Panc1 (cell line): Measurements from ENCODE around the gene PAK4. TPM values are rescaled to one million over a fixed set of nuclear protein-coding genes. Genes with fewer than 3 reads are reported as not detected.

Source experiments
- ATAC-seq: fragments of 200-7000 bp; cut with Tn5 transposase; 2 replicates; pipeline ENCODE4 v1.9.1; 2020; ENCODE audit warnings: mild to moderate bottlenecking, moderate library complexity
- BruUV-seq: library from RNA; stranded (reverse); fragments of 400-500 nt; replicated peaks from 2 replicates; lab custom pipeline; 2021; lab: Mats Ljungman, UMichigan
- CTCF ChIA-PET: fragments of 300-600 bp; sonication (Branson Sonifier 250); formaldehyde crosslinking; loops from one replicate; lab custom pipeline; 2022; ENCODE audit warnings: antibody characterized with exemption; lab: Charles Lee
- POLR2A ChIA-PET: fragments of 300-600 bp; sonication (Branson Sonifier 250); formaldehyde crosslinking; loops from one replicate; lab custom pipeline; 2022; ENCODE audit warnings: antibody characterized with exemption; lab: Charles Lee
- DNase-seq: peaks from one replicate; pipeline ENCODE4 v3.0.0-alpha.2; 2010; ENCODE audit warnings: low read depth, low spot score
- H3K27ac ChIP-seq: 2 replicates; pipeline ENCODE4 v1.5.1; 2011; ENCODE audit warnings: mild to moderate bottlenecking, low read length, inconsistent platforms
- H3K27me3 ChIP-seq: fragments of 200-500 bp; sonication (Bioruptor generic); 2 replicates; pipeline ENCODE4 v1.6.0; 2014; ENCODE audit warnings: low read length, inconsistent platforms; ENCODE audit not compliant: control insufficient read depth, insufficient read depth
- H3K36me3 ChIP-seq: fragments of 200-500 bp; sonication (Bioruptor generic); 2 replicates; pipeline ENCODE4 v1.5.1; 2014; ENCODE audit warnings: inconsistent platforms, mild to moderate bottlenecking, low read length, moderate library complexity; ENCODE audit not compliant: control insufficient read depth, insufficient read depth
- H3K4me1 ChIP-seq: 2 replicates; pipeline ENCODE4 v1.5.1; 2011; ENCODE audit warnings: inconsistent platforms, mild to moderate bottlenecking, low read length, moderate library complexity; ENCODE audit not compliant: control insufficient read depth, insufficient read depth
- H3K4me3 ChIP-seq, 2 experiments: 2 replicates each; pipeline ENCODE4 v1.5.1; 2011 to 2012; ENCODE audit warnings: low read depth in 2 of 2, low read length in 2 of 2, mild to moderate bottlenecking in 2 of 2, inconsistent platforms in 1 of 2, moderate library complexity in 1 of 2
- H3K9me3 ChIP-seq: fragments of 200-500 bp; sonication (Bioruptor generic); 2 replicates; pipeline ENCODE4 v1.5.1; 2014; ENCODE audit warnings: low read depth, mild to moderate bottlenecking, inconsistent platforms, low read length, moderate library complexity; ENCODE audit not compliant: control insufficient read depth, insufficient read depth
- CTCF ChIP-seq: fragments of 450-650 bp; IDR thresholded peaks from 2 replicates; pipeline ENCODE4 v1.5.1; 2017; ENCODE audit warnings: mild to moderate bottlenecking
- POLR2AphosphoS5 ChIP-seq: IDR thresholded peaks from 2 replicates; pipeline ENCODE4 v1.6.1; 2012; ENCODE audit warnings: mild to moderate bottlenecking, low read depth, low read length, moderate library complexity
- SIN3A ChIP-seq: IDR thresholded peaks from 2 replicates; pipeline ENCODE4 v1.6.1; 2012; ENCODE audit warnings: low read depth, mild to moderate bottlenecking, low read length, moderate library complexity, borderline replicate concordance; ENCODE audit not compliant: insufficient read depth
- TCF7L2 ChIP-seq: IDR thresholded peaks from 2 replicates; pipeline ENCODE4 v1.6.1; 2011; ENCODE audit warnings: mild to moderate bottlenecking, low read depth, low read length, inconsistent platforms
- in situ Hi-C: cut with HindIII; loops from 2 replicates; pipeline ENCODE4 v1.10.0; 2016; ENCODE audit warnings: low sequenced_read_pairs, low pct_unique_long_range_greater_than_20kb
- intact Hi-C: fragments of 100-400 bp; cut with micrococcal nuclease; formaldehyde crosslinking; loops from one replicate; pipeline ENCODE4 v1.10.0; 2022; ENCODE audit not compliant: unreplicated experiment
- total RNA-seq: library from RNA; stranded (reverse); gene quantifications from one replicate; pipeline ENCODE4 v1.2.1, GENCODE V29; 2021; ENCODE audit not compliant: unreplicated experiment
- TF ChIP-seq, protein P1 (sequence below), 2 experiments: IDR thresholded peaks; 2 replicates each; pipeline ENCODE4 v1.6.1; 2011 to 2012; ENCODE audit warnings: low read depth in 2 of 2, control low read depth in 1 of 2, low read length in 1 of 2, mild to moderate bottlenecking in 1 of 2, moderate library complexity in 1 of 2; ENCODE audit not compliant: insufficient read depth in 1 of 2

Gene PAK4
- total RNA-seq, 1 experiment from 2014 or later = 311 TPM

DNA sequence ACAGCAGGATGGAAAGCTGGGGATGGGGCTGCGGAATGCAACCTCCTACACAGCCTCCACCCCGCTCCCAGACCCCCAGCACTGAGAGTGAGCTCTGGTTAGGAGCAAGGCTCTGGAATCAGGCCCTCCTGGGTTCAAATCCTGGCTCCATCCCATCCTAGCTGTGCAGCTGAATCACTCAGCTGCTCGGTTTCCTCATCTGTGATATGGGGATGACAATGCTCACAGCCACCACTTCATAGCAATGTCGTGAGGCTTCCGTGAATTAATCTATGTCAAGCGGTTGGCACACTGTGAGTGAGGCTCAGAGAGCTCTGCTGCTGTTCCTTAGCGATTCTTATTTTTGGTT is 40.9 kb upstream of the PAK4 start:
- peak overlapping the region; percentile 35 to 72; a peak in 3 of 4 replicates for H3K4me3 ChIP-seq
- H3K4me1 ChIP-seq = peaks cover 50% of the 10 kb centered on the region
- TF ChIP-seq TCF7L2 (no peak), SIN3A (no peak; the same call in 1 of the 2 replicates)
- TF ChIP-seq, protein P1, sequence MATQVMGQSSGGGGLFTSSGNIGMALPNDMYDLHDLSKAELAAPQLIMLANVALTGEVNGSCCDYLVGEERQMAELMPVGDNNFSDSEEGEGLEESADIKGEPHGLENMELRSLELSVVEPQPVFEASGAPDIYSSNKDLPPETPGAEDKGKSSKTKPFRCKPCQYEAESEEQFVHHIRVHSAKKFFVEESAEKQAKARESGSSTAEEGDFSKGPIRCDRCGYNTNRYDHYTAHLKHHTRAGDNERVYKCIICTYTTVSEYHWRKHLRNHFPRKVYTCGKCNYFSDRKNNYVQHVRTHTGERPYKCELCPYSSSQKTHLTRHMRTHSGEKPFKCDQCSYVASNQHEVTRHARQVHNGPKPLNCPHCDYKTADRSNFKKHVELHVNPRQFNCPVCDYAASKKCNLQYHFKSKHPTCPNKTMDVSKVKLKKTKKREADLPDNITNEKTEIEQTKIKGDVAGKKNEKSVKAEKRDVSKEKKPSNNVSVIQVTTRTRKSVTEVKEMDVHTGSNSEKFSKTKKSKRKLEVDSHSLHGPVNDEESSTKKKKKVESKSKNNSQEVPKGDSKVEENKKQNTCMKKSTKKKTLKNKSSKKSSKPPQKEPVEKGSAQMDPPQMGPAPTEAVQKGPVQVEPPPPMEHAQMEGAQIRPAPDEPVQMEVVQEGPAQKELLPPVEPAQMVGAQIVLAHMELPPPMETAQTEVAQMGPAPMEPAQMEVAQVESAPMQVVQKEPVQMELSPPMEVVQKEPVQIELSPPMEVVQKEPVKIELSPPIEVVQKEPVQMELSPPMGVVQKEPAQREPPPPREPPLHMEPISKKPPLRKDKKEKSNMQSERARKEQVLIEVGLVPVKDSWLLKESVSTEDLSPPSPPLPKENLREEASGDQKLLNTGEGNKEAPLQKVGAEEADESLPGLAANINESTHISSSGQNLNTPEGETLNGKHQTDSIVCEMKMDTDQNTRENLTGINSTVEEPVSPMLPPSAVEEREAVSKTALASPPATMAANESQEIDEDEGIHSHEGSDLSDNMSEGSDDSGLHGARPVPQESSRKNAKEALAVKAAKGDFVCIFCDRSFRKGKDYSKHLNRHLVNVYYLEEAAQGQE (IDR thresholded peaks at IDR 0.05; ENCODE audit: insufficient read depth in 1 of 2, low read depth in 2 of 2, low read length in 1 of 2) = no peak
- peak; percentile 74 for DNase-seq
- H3K36me3 ChIP-seq = no peaks in the 10 kb centered on the region
- BruUV-seq = TSS peak; percentile 77
- H3K27me3 ChIP-seq = no peaks in the 10 kb centered on the region
- intact Hi-C loops = no loop called here
- no peaks in the 10 kb centered on the region for H3K9me3 ChIP-seq
- in situ Hi-C loops = no loop called here
- H3K27ac ChIP-seq = peak overlapping the region; percentile 39
- ChIA-PET CTCF (interaction anchor here (0.6 to 1.0 kb wide), 3 partner anchors 9 to 194 kb away, joined by 3 read pairs; no protein-coding TSS in a partner anchor), POLR2A (no interaction called here)
- ATAC-seq = peak; percentile 60

- Histone ChIP-seq H3K4me1 (peaks cover 48% of the 10 kb centered on the region), H3K9me3 (no peaks in the 10 kb centered on the region), H3K27ac (peak overlapping the region; percentile 39), H3K4me3 (peak overlapping the region in 1 of 2 experiments; percentile 72; a peak in 2 of 4 replicates), H3K27me3 (no peaks in the 10 kb centered on the region), H3K36me3 (no peaks in the 10 kb centered on the region)
- ChIA-PET POLR2A (interaction anchor here (0.6 kb wide), 1 partner anchor 37 kb away, joined by 9 read pairs; no protein-coding TSS in a partner anchor), CTCF (interaction anchor here (0.5 to 1.0 kb wide), 3 partner anchors 8 to 299 kb away, joined by 3 to 4 read pairs (median 3); no protein-coding TSS in a partner anchor)
- no TSS peak for BruUV-seq
- intact Hi-C loops (no loop called here), in situ Hi-C loops (no loop called here)
- TF ChIP-seq TCF7L2 = no peak
- no peak for TF ChIP-seq POLR2AphosphoS5
- TF ChIP-seq SIN3A = no peak
- TF ChIP-seq, protein P1 (IDR thresholded peaks at IDR 0.05; ENCODE audit: insufficient read depth in 1 of 2, low read depth in 2 of 2, low read length in 1 of 2) = no peak
- TF ChIP-seq CTCF = no peak
- ATAC-seq (0 out of 2 replicates have a peak, but pooled peaks have one; percentile 1), DNase-seq (no peak)
Measured at GRCh38 chr19:39085392-39085791, 40.2 kb upstream of the PAK4 start.
